GM12878 (cell line): ENCODE measurements around the gene EOMES. TPM values are rescaled to one million over a fixed set of nuclear protein-coding genes. Genes with fewer than 3 reads are reported as not detected.

Experiments
- ATAC-seq: fragments of 200-7000 bp; cut with Tn5 transposase; 3 replicates; pipeline ENCODE4 v1.9.1; 2020; ENCODE audit warnings: mild to moderate bottlenecking, moderate library complexity
- BruUV-seq: library from RNA; stranded (reverse); fragments of 400-500 nt; replicated peaks from 2 replicates; lab custom pipeline; 2021; lab: Mats Ljungman, UMichigan
- CTCF ChIA-PET: fragments of 300-600 bp; sonication (Branson Sonifier 250); formaldehyde crosslinking; extraction: SDS; loops from one replicate; lab custom pipeline; 2021; ENCODE audit warnings: inconsistent platforms; lab: Yijun Ruan, JAX
- POLR2A ChIA-PET: fragments of 350-600 bp; formaldehyde crosslinking; extraction: SDS; loops from one replicate; lab custom pipeline; 2021; ENCODE audit warnings: inconsistent platforms; lab: Charles Lee
- RAD21 ChIA-PET: fragments of 300-600 bp; sonication (Branson Sonifier 250); formaldehyde crosslinking; loops from one replicate; lab custom pipeline; 2023; ENCODE audit warnings: antibody characterized with exemption; ENCODE audit not compliant: unreplicated experiment; lab: Charles Lee
- SMC1A ChIA-PET: fragments of 300-600 bp; sonication (Branson Sonifier 250); formaldehyde crosslinking; loops from one replicate; lab custom pipeline; 2023; ENCODE audit not compliant: unreplicated experiment, uncharacterized antibody; lab: Charles Lee
- DNase-seq: peaks from one replicate; pipeline ENCODE4 v3.0.0-alpha.2; 2011; ENCODE audit warnings: low read depth, low spot score
- FAIRE-seq: peaks from 3 replicates; lab custom pipeline; 2011; peaks lifted over from hg19 to GRCh38; lab: Jason Lieb, UNC
- H2AFZ ChIP-seq: 2 replicates; pipeline ENCODE4 v1.6.0; 2011; ENCODE audit warnings: low read depth, low read length, control low read depth; ENCODE audit not compliant: control insufficient read depth
- H3K27ac ChIP-seq: 2 replicates; pipeline ENCODE4 v1.5.1; 2011; ENCODE audit warnings: control low read depth; ENCODE audit not compliant: control insufficient read depth, insufficient read depth
- H3K27me3 ChIP-seq, 2 experiments: replicated peaks in 1 of 2; 2 replicates each; pipeline versions ENCODE4 v1.6.0 to v1.6.1; 2011; ENCODE audit warnings: low read length in 1 of 2; ENCODE audit not compliant: control insufficient read depth in 2 of 2, insufficient read depth in 2 of 2
- H3K36me3 ChIP-seq, 2 experiments: 2 replicates each; pipeline ENCODE4 v1.5.1; 2011; ENCODE audit warnings: low read length in 1 of 2; ENCODE audit not compliant: control insufficient read depth in 2 of 2, insufficient read depth in 2 of 2
- H3K4me1 ChIP-seq: 2 replicates; pipeline ENCODE4 v1.6.1; 2011; ENCODE audit warnings: mild to moderate bottlenecking, low read length, moderate library complexity, mixed read lengths; ENCODE audit not compliant: control insufficient read depth, insufficient read depth
- H3K4me2 ChIP-seq: 2 replicates; pipeline ENCODE4 v1.6.0; 2011; ENCODE audit warnings: control low read depth; ENCODE audit not compliant: control insufficient read depth, insufficient read depth
- H3K4me3 ChIP-seq: fragments of 200-600 bp; sonication (generic); 2 replicates; pipeline ENCODE4 v1.5.1; 2016
- H3K79me2 ChIP-seq: 2 replicates; pipeline ENCODE4 v1.6.0; 2011; ENCODE audit warnings: low read length; ENCODE audit not compliant: control insufficient read depth, insufficient read depth
- H3K9ac ChIP-seq: 2 replicates; pipeline ENCODE4 v1.8.0; 2011; ENCODE audit warnings: low read length, control low read depth, mixed read lengths; ENCODE audit not compliant: control insufficient read depth, insufficient read depth
- H3K9me3 ChIP-seq: replicated peaks from 3 replicates; pipeline ENCODE4 v1.5.1; 2011; ENCODE audit warnings: mild to moderate bottlenecking, low read length; ENCODE audit not compliant: control insufficient read depth, insufficient read depth
- H4K20me1 ChIP-seq: 2 replicates; pipeline ENCODE4 v1.6.0; 2011; ENCODE audit not compliant: control insufficient read depth, insufficient read depth
- CEBPB ChIP-seq, 2 experiments: fragments of 150-350 bp in 1 of 2; IDR thresholded peaks; 2 replicates each; pipeline ENCODE4 v1.6.1; 2012 to 2014; ENCODE audit warnings: low read depth in 2 of 2, low read length in 2 of 2, borderline replicate concordance in 1 of 2, inconsistent platforms in 1 of 2
- CREM ChIP-seq: IDR thresholded peaks from 2 replicates; pipeline ENCODE4 v1.6.1; 2014; ENCODE audit warnings: antibody characterized with exemption, low read depth
- MXI1 ChIP-seq: fragments of 150-350 bp; IDR thresholded peaks from 2 replicates; pipeline ENCODE4 v1.6.1; 2011; ENCODE audit warnings: low read depth, mild to moderate bottlenecking, inconsistent platforms, low read length, improper control_type of control experiment
- POU2F2 ChIP-seq: IDR thresholded peaks from 3 replicates; pipeline ENCODE4 v1.6.1; 2011; ENCODE audit warnings: low read depth, mild to moderate bottlenecking, low read length, borderline replicate concordance
- SIX5 ChIP-seq: IDR thresholded peaks from 2 replicates; pipeline ENCODE4 v1.6.1; 2011; ENCODE audit warnings: mild to moderate bottlenecking, low read depth, low read length, moderate library complexity; ENCODE audit not compliant: severe bottlenecking
- TBL1XR1 ChIP-seq: IDR thresholded peaks from 2 replicates; pipeline ENCODE4 v1.6.1; 2012; ENCODE audit warnings: low read depth, low read length, improper control_type of control experiment
- WGBS: methylation state at CpG from one replicate; pipeline ENCODE4 v1.1.6; 2016; ENCODE audit warnings: low lambda C conversion rate; ENCODE audit not compliant: insufficient replicate concordance, insufficient coverage; ENCODE audit errors: missing lambda C conversion rate; 5-methylcytosine and 5-hydroxymethylcytosine counted together
- in situ Hi-C: fragments of 300-500 bp; cut with MboI; formaldehyde crosslinking; loops from 9 replicates; pipeline ENCODE4 v1.14.3; 2018; ENCODE audit warnings: mixed read lengths
- intact Hi-C: fragments of 100-400 bp; cut with micrococcal nuclease; formaldehyde crosslinking; loops from one replicate; pipeline ENCODE4 v1.14.2; 2022; ENCODE audit not compliant: unreplicated experiment
- polyA plus RNA-seq, 11 experiments: library from polyadenylated mRNA; depleted of rRNA in 4 of 11; unstranded in 6 of 11; stranded (reverse) in 5 of 11; fragments of >200 nt; fragmentation: Nextera tagmentation in 4 of 11; fragmentation: Illumina TruSeq in 1 of 11; extraction: Ambion mirVana in 4 of 11; extraction: Trizol in 1 of 11; gene quantifications; 1 replicate in 1 of 11; 2 replicates in 10 of 11; pipeline versions ENCODE4 v1.2.1 to v1.2.3, GENCODE V29; 2011 to 2016; ENCODE audit warnings: inconsistent platforms in 2 of 11, missing spikeins in 2 of 11, low read depth in 1 of 11
- total RNA-seq, 4 experiments: library from RNA; depleted of rRNA in 3 of 4; stranded (reverse); fragments of >200 nt in 3 of 4; fragmentation: Illumina TruSeq in 1 of 4; extraction: Trizol in 1 of 4; gene quantifications; 2 replicates each; pipeline versions ENCODE4 v1.2.1 to v1.2.3, GENCODE V29; 2013 to 2021
- TF ChIP-seq, protein P1 (sequence below): IDR thresholded peaks from 2 replicates; pipeline ENCODE4 v1.6.1; 2012; ENCODE audit warnings: improper control_type of control experiment, low read depth, low read length; ENCODE audit not compliant: insufficient replicate concordance
- TF ChIP-seq, protein P2 (sequence below): fragments of 450-650 bp; IDR thresholded peaks from 2 replicates; pipeline ENCODE4 v1.6.1; 2017; ENCODE audit warnings: mild to moderate bottlenecking, moderate library complexity
- TF ChIP-seq, protein P3 (sequence below): fragments of 450-650 bp; IDR thresholded peaks from 2 replicates; pipeline ENCODE4 v1.6.1; 2017; ENCODE audit warnings: borderline replicate concordance

The EOMES gene
- total and polyA plus RNA-seq, 10 of the 15 experiments (the other 5 are each of a cell fraction or from before 2014, with no cell fraction given): 1.5 to 178 (median 4.5) TPM

DNA sequence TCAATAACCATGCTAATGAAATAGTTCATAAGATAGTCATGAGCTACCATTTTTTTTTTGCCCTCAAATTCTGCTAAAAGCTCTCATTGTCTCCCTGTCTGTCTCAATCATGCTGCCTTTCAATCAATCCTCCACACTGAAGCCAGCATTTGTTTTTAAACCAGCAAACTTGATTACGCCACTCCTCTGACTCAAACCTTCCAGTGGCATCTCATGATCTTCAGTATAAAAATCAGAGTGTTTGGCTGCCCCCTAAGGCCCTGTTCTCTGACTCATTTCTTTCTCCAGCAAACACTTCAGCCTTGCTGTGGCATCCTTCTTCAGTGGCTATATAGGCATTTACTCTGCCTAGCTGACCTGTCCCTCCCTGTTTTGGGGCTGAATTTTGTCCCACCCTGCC is 36.0 kb upstream of the EOMES start (continued):
- TF ChIP-seq, protein P1, sequence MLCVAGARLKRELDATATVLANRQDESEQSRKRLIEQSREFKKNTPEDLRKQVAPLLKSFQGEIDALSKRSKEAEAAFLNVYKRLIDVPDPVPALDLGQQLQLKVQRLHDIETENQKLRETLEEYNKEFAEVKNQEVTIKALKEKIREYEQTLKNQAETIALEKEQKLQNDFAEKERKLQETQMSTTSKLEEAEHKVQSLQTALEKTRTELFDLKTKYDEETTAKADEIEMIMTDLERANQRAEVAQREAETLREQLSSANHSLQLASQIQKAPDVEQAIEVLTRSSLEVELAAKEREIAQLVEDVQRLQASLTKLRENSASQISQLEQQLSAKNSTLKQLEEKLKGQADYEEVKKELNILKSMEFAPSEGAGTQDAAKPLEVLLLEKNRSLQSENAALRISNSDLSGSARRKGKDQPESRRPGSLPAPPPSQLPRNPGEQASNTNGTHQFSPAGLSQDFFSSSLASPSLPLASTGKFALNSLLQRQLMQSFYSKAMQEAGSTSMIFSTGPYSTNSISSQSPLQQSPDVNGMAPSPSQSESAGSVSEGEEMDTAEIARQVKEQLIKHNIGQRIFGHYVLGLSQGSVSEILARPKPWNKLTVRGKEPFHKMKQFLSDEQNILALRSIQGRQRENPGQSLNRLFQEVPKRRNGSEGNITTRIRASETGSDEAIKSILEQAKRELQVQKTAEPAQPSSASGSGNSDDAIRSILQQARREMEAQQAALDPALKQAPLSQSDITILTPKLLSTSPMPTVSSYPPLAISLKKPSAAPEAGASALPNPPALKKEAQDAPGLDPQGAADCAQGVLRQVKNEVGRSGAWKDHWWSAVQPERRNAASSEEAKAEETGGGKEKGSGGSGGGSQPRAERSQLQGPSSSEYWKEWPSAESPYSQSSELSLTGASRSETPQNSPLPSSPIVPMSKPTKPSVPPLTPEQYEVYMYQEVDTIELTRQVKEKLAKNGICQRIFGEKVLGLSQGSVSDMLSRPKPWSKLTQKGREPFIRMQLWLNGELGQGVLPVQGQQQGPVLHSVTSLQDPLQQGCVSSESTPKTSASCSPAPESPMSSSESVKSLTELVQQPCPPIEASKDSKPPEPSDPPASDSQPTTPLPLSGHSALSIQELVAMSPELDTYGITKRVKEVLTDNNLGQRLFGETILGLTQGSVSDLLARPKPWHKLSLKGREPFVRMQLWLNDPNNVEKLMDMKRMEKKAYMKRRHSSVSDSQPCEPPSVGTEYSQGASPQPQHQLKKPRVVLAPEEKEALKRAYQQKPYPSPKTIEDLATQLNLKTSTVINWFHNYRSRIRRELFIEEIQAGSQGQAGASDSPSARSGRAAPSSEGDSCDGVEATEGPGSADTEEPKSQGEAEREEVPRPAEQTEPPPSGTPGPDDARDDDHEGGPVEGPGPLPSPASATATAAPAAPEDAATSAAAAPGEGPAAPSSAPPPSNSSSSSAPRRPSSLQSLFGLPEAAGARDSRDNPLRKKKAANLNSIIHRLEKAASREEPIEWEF: no peak

DNA sequence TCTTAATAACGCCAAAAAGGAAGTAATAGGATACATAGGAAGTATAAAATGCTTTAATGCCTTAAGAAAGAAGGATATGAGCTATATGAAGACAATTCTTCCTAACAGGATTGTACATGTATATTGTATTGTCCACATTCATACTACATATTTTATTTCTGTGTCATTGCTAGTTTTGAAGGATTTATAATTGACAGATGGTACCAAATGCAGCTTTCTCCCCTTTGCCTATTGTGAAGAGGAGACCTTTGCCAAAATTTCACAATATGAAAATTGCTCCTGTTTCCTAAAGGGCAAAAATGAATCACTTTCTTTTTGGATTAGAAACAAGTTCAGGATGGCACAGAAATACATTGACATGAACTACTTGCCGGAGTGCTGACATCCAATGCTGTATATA is 34.8 kb upstream of the EOMES start:
- CTCF ChIA-PET: interaction anchor here (1.1 to 1.4 kb wide), 3 partner anchors 9 to 92 kb away, joined by 3 to 4 read pairs (median 3); no protein-coding TSS in a partner anchor
- ATAC-seq: no peak
- Histone ChIP-seq H3K79me2 (no peaks in the 10 kb centered on the region), H3K4me2 (no peak overlapping the region), H3K4me1 (no peaks in the 10 kb centered on the region), H4K20me1 (no peaks in the 10 kb centered on the region), H3K9ac (no peak overlapping the region), H2AFZ (no peak overlapping the region), H3K36me3 (no peaks in the 10 kb centered on the region), H3K27ac (no peak overlapping the region), H3K27me3 (no peaks in the 10 kb centered on the region), H3K4me3 (no peak overlapping the region), H3K9me3 (no peaks in the 10 kb centered on the region)
- DNase-seq: no peak
- in situ Hi-C loops (no loop called here), intact Hi-C loops (no loop called here)
- RAD21 ChIA-PET: no interaction called here
- SMC1A ChIA-PET: interaction anchor here (0.8 to 1.5 kb wide), 7 partner anchors 8 to 171 kb away, joined by 3 to 5 read pairs (median 3); no protein-coding TSS in a partner anchor
- no peak for FAIRE-seq
- 43% methylated on average over 2 of the region's 2 CpGs for WGBS
- POLR2A ChIA-PET: interaction anchor here (0.7 kb wide), 1 partner anchor 27 kb away, joined by 3 read pairs; no protein-coding TSS in a partner anchor
- BruUV-seq: no TSS peak
- TF ChIP-seq CEBPB (IDR thresholded peaks at IDR 0.05; ENCODE audit: borderline replicate concordance in 1 of 2, low read depth in 2 of 2, low read length in 2 of 2) (no peak), TBL1XR1 (no peak), POU2F2 (no peak), MXI1 (no peak), CREM (no peak), SIX5 (no peak)
- TF ChIP-seq, protein P2, sequence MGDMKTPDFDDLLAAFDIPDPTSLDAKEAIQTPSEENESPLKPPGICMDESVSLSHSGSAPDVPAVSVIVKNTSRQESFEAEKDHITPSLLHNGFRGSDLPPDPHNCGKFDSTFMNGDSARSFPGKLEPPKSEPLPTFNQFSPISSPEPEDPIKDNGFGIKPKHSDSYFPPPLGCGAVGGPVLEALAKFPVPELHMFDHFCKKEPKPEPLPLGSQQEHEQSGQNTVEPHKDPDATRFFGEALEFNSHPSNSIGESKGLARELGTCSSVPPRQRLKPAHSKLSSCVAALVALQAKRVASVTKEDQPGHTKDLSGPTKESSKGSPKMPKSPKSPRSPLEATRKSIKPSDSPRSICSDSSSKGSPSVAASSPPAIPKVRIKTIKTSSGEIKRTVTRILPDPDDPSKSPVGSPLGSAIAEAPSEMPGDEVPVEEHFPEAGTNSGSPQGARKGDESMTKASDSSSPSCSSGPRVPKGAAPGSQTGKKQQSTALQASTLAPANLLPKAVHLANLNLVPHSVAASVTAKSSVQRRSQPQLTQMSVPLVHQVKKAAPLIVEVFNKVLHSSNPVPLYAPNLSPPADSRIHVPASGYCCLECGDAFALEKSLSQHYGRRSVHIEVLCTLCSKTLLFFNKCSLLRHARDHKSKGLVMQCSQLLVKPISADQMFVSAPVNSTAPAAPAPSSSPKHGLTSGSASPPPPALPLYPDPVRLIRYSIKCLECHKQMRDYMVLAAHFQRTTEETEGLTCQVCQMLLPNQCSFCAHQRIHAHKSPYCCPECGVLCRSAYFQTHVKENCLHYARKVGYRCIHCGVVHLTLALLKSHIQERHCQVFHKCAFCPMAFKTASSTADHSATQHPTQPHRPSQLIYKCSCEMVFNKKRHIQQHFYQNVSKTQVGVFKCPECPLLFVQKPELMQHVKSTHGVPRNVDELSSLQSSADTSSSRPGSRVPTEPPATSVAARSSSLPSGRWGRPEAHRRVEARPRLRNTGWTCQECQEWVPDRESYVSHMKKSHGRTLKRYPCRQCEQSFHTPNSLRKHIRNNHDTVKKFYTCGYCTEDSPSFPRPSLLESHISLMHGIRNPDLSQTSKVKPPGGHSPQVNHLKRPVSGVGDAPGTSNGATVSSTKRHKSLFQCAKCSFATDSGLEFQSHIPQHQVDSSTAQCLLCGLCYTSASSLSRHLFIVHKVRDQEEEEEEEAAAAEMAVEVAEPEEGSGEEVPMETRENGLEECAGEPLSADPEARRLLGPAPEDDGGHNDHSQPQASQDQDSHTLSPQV: no peak
- TF ChIP-seq, protein P3, sequence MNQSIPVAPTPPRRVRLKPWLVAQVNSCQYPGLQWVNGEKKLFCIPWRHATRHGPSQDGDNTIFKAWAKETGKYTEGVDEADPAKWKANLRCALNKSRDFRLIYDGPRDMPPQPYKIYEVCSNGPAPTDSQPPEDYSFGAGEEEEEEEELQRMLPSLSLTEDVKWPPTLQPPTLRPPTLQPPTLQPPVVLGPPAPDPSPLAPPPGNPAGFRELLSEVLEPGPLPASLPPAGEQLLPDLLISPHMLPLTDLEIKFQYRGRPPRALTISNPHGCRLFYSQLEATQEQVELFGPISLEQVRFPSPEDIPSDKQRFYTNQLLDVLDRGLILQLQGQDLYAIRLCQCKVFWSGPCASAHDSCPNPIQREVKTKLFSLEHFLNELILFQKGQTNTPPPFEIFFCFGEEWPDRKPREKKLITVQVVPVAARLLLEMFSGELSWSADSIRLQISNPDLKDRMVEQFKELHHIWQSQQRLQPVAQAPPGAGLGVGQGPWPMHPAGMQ: no peak
